ENCODE results near the gene ZNF296.

- no peak for TF ChIP-seq CTCF (IDR thresholded peaks at IDR 0.05)
- TF ChIP-seq POLR2A (IDR thresholded peaks at IDR 0.05), result no peak
These were observed 10.2 kb upstream of the ZNF296 start for GRCh38 chr19:45086480-45086879.
